Neural cell (in vitro differentiated cells): ENCODE data around the gene SUGCT. TPM values are rescaled to one million over a fixed set of nuclear protein-coding genes. Genes with fewer than 3 reads are reported as not detected.

Experiments used
- H2AFZ ChIP-seq: fragments of 200-600, 300-800 bp; sonication (generic), shearing (Covaris generic); 2 replicates; pipeline ENCODE4 v1.6.0; 2014; ENCODE audit warnings: low read depth, mild to moderate bottlenecking, antibody characterized with exemption, low read length, moderate library complexity
- H3F3A ChIP-seq: fragments of 200-600 bp; shearing (Covaris generic); 2 replicates; pipeline ENCODE4 v1.6.1; 2016; ENCODE audit warnings: mild to moderate bottlenecking, moderate library complexity, mixed read lengths, antibody characterized with exemption, low read length; ENCODE audit not compliant: insufficient read depth, poor library complexity, severe bottlenecking
- H3K27ac ChIP-seq: fragments of 200-600, 300-800 bp; sonication (generic), shearing (Covaris generic); 2 replicates; pipeline ENCODE4 v1.5.1; 2014; ENCODE audit warnings: mild to moderate bottlenecking, low read length, moderate library complexity
- H3K27me3 ChIP-seq: fragments of 300-800, 200-600 bp; sonication (generic), shearing (Covaris generic); 2 replicates; pipeline ENCODE4 v1.6.0; 2014; ENCODE audit warnings: mild to moderate bottlenecking, low read depth, low read length, moderate library complexity; ENCODE audit not compliant: insufficient read depth
- H3K36me3 ChIP-seq: fragments of 300-800, 200-600 bp; sonication (generic), shearing (Covaris generic); 2 replicates; pipeline ENCODE4 v1.5.1; 2014; ENCODE audit warnings: mild to moderate bottlenecking, antibody characterized with exemption, low read length, moderate library complexity; ENCODE audit not compliant: insufficient read depth
- H3K4me2 ChIP-seq: fragments of 300-800, 200-600 bp; sonication (generic), shearing (Covaris generic); 2 replicates; pipeline ENCODE4 v1.6.0; 2014; ENCODE audit warnings: mild to moderate bottlenecking, low read length
- H3K4me3 ChIP-seq: fragments of 300-800, 200-600 bp; sonication (generic), shearing (Covaris generic); 2 replicates; pipeline ENCODE4 v1.5.1; 2014; ENCODE audit warnings: mild to moderate bottlenecking, low read length, moderate library complexity
- H3K79me2 ChIP-seq: fragments of 200-600 bp; shearing (Covaris generic); replicated peaks from 2 replicates; pipeline ENCODE4 v1.6.0; 2014; ENCODE audit warnings: mild to moderate bottlenecking, low read length, moderate library complexity; ENCODE audit not compliant: insufficient read depth
- H3K9ac ChIP-seq: fragments of 300-800, 200-600 bp; sonication (generic), shearing (Covaris generic); 2 replicates; pipeline ENCODE4 v1.6.1; 2016; ENCODE audit warnings: mild to moderate bottlenecking, low read length, mixed read lengths
- H3K9me2 ChIP-seq: fragments of 200-600 bp; shearing (Covaris generic); 2 replicates; pipeline ENCODE4 v1.6.1; 2016; ENCODE audit warnings: mild to moderate bottlenecking, low read length, mixed read lengths; ENCODE audit not compliant: insufficient read depth
- H3K9me3 ChIP-seq: fragments of 200-600, 300-800 bp; sonication (generic), shearing (Covaris generic); 2 replicates; pipeline ENCODE4 v1.6.1; 2016; ENCODE audit warnings: mild to moderate bottlenecking, mixed run types, low read length, moderate library complexity, mixed read lengths
- H4K20me1 ChIP-seq: fragments of 200-600 bp; shearing (Covaris generic); 2 replicates; pipeline ENCODE4 v1.6.1; 2016; ENCODE audit warnings: mild to moderate bottlenecking, mixed run types; ENCODE audit not compliant: insufficient read depth
- CTCF ChIP-seq: fragments of 450-650 bp; IDR thresholded peaks from 2 replicates; pipeline ENCODE4 v1.5.1; 2014; ENCODE audit warnings: antibody characterized with exemption, mild to moderate bottlenecking, moderate library complexity; ENCODE audit not compliant: poor library complexity, severe bottlenecking
- EP300 ChIP-seq: fragments of 450-650 bp; conservative IDR thresholded peaks from 2 replicates; pipeline ENCODE4 v1.6.1; 2014; ENCODE audit warnings: antibody characterized with exemption, mild to moderate bottlenecking, moderate library complexity; ENCODE audit not compliant: poor library complexity, severe bottlenecking
- EZH2 ChIP-seq: fragments of 200-600, 300-800 bp; shearing (Covaris generic), sonication (generic); IDR thresholded peaks from 2 replicates; pipeline ENCODE4 v1.6.1; 2014; ENCODE audit warnings: antibody characterized with exemption, low read length, borderline replicate concordance, mild to moderate bottlenecking; ENCODE audit not compliant: insufficient read depth, poor library complexity, severe bottlenecking
- MXI1 ChIP-seq: fragments of 450-650 bp; conservative IDR thresholded peaks from 2 replicates; pipeline ENCODE4 v1.6.1; 2014; ENCODE audit warnings: antibody characterized with exemption, mild to moderate bottlenecking; ENCODE audit not compliant: poor library complexity, severe bottlenecking
- POLR2AphosphoS5 ChIP-seq: IDR thresholded peaks from 2 replicates; pipeline ENCODE4 v1.6.1; 2012
- RAD21 ChIP-seq: fragments of 450-650 bp; conservative IDR thresholded peaks from 2 replicates; pipeline ENCODE4 v1.6.1; 2014; ENCODE audit warnings: antibody characterized with exemption, mild to moderate bottlenecking, moderate library complexity
- REST ChIP-seq: IDR thresholded peaks from 2 replicates; pipeline ENCODE4 v1.6.1; 2012; ENCODE audit warnings: borderline replicate concordance
- SMC3 ChIP-seq: fragments of 450-650 bp; conservative IDR thresholded peaks from 2 replicates; pipeline ENCODE4 v1.6.1; 2014; ENCODE audit warnings: antibody characterized with exemption, mild to moderate bottlenecking, moderate library complexity; ENCODE audit not compliant: poor library complexity
- TAF1 ChIP-seq: IDR thresholded peaks from 2 replicates; pipeline ENCODE4 v1.6.1; 2012; ENCODE audit warnings: low read depth
- polyA plus RNA-seq: library from polyadenylated mRNA; depleted of rRNA; stranded (reverse); fragments of >200 nt; gene quantifications from 2 replicates; pipeline ENCODE4 v1.2.3, GENCODE V29; 2014

The SUGCT gene
- polyA plus RNA-seq, 1 donor from 2014 or later = not detected

- Histone ChIP-seq H3K9me2 (no peaks in the 10 kb centered on the region), H3F3A (no peaks in the 10 kb centered on the region), H3K27ac (no peak overlapping the region), H3K27me3 (no peaks in the 10 kb centered on the region), H4K20me1 (no peaks in the 10 kb centered on the region), H2AFZ (no peak overlapping the region), H3K9me3 (no peaks in the 10 kb centered on the region), H3K79me2 (no peaks in the 10 kb centered on the region), H3K36me3 (no peaks in the 10 kb centered on the region), H3K9ac (no peak overlapping the region), H3K4me2 (no peak overlapping the region), H3K4me3 (no peak overlapping the region)
- TF ChIP-seq RAD21 (no peak), EZH2 (no peak), MXI1 (no peak), SMC3 (no peak), CTCF (no peak), TAF1 (no peak), POLR2AphosphoS5 (no peak), EP300 (no peak), REST (no peak)
These were observed 358.8 kb downstream of the SUGCT start for GRCh38 chr7:40493609-40494051.

- TF ChIP-seq EZH2 (no peak), CTCF (no peak), TAF1 (no peak), SMC3 (no peak), POLR2AphosphoS5 (no peak), MXI1 (no peak), RAD21 (no peak), REST (no peak)
- H3K9ac ChIP-seq = no peak overlapping the region
- no peak overlapping the region for H2AFZ ChIP-seq
- H3K9me2 ChIP-seq = no peaks in the 10 kb centered on the region
- H3K4me3 ChIP-seq = no peak overlapping the region
- H3K9me3 ChIP-seq = no peaks in the 10 kb centered on the region
- H3K36me3 ChIP-seq = no peaks in the 10 kb centered on the region
- no peaks in the 10 kb centered on the region for H3K79me2 ChIP-seq
- H3K27ac ChIP-seq = no peak overlapping the region
- H3K27me3 ChIP-seq = no peaks in the 10 kb centered on the region
- no peak overlapping the region for H3K4me2 ChIP-seq
- H4K20me1 ChIP-seq = no peaks in the 10 kb centered on the region
- H3F3A ChIP-seq = no peaks in the 10 kb centered on the region
These were observed 364.2 kb downstream of the SUGCT start for GRCh38 chr7:40498924-40499510.
